ENCODE measurements around the gene FAF2.

DNA sequence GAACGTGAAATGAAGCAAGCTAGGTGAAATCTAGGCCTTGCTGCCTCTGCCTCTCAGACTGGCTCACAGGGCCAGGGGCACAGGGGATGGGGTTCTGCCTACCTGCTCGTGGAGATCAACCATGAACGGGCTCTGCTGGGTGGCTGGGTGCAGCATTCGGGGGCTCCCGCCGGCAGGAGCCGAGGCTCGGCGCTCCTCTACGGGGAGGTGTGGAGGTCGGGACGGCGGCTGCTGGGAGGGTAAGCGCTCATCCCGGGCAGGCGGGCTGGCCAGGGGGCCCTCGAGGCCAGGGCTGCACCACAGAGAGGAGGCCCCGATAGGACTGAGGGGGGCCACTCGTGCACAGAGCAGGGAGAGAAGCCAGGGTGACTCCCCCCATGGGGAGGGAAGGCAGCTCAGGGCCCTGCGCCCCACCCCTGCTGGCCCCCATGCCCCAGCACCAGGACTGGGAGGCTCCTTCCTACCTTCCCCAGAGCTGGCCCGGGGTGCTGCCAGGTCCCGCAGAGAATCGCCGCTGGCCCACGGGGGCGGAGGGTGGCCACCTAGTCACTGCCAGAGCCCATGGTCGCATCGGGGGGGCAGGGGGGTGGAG lies 83.8 kb downstream of the FAF2 start:
- TF ChIP-seq, protein P1, sequence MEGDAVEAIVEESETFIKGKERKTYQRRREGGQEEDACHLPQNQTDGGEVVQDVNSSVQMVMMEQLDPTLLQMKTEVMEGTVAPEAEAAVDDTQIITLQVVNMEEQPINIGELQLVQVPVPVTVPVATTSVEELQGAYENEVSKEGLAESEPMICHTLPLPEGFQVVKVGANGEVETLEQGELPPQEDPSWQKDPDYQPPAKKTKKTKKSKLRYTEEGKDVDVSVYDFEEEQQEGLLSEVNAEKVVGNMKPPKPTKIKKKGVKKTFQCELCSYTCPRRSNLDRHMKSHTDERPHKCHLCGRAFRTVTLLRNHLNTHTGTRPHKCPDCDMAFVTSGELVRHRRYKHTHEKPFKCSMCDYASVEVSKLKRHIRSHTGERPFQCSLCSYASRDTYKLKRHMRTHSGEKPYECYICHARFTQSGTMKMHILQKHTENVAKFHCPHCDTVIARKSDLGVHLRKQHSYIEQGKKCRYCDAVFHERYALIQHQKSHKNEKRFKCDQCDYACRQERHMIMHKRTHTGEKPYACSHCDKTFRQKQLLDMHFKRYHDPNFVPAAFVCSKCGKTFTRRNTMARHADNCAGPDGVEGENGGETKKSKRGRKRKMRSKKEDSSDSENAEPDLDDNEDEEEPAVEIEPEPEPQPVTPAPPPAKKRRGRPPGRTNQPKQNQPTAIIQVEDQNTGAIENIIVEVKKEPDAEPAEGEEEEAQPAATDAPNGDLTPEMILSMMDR (IDR thresholded peaks at IDR 0.05), result no peak
- TF ChIP-seq ZFX (IDR thresholded peaks at IDR 0.05; ENCODE audit: borderline replicate concordance), result no peak

Data from 22Rv1 (cell line).